SK-N-SH (cell line): ENCODE data around the gene FOSL1. TPM values are rescaled to one million over a fixed set of nuclear protein-coding genes. Genes with fewer than 3 reads are reported as not detected.
A peak's percentile ranks its signal among the peaks of the same experiment; 100 is the strongest.

Source experiments
- CTCF ChIA-PET: fragments of 300-600, 350-600 bp; formaldehyde crosslinking; extraction: SDS; loops from one replicate; lab custom pipeline; 2021; lab: Yijun Ruan, JAX
- POLR2A ChIA-PET: fragments of 350-600 bp; sonication (Branson Sonifier 250); formaldehyde crosslinking; extraction: SDS; loops from one replicate; lab custom pipeline; 2020; ENCODE audit warnings: antibody characterized with exemption, inconsistent platforms; lab: Yijun Ruan, JAX
- DNase-seq: peaks from one replicate; pipeline ENCODE4 v3.0.0; 2012
- H2AFZ ChIP-seq: fragments of 200-600 bp; sonication (generic); 2 replicates; pipeline ENCODE4 v1.8.1; 2016; ENCODE audit warnings: antibody characterized with exemption, mild to moderate bottlenecking, low read depth
- H3F3A ChIP-seq: fragments of 200-600 bp; sonication (generic); replicated peaks from 2 replicates; pipeline ENCODE3; 2016; ENCODE audit warnings: antibody characterized with exemption, mild to moderate bottlenecking; ENCODE audit not compliant: insufficient read depth
- H3K27ac ChIP-seq, 2 experiments: fragments of 200-500 bp in 1 of 2; fragments of 200-600 bp in 1 of 2; sonication (Bioruptor generic) in 1 of 2; sonication (generic), shearing (Covaris generic) in 1 of 2; 2 replicates each; pipeline versions ENCODE4 v1.5.1 to v1.6.1; 2014 to 2016; ENCODE audit warnings: low read depth in 2 of 2, inconsistent platforms in 1 of 2, low read length in 1 of 2, mild to moderate bottlenecking in 1 of 2, mixed read lengths in 1 of 2
- H3K27me3 ChIP-seq: fragments of 200-600 bp; sonication (generic), shearing (Covaris generic); 2 replicates; pipeline ENCODE4 v1.6.1; 2016; ENCODE audit warnings: mixed run types; ENCODE audit not compliant: insufficient read depth
- H3K36me3 ChIP-seq, 2 experiments: fragments of 200-500 bp in 1 of 2; fragments of 200-600 bp in 1 of 2; sonication (Bioruptor generic) in 1 of 2; sonication (generic) in 1 of 2; replicated peaks in 1 of 2; 2 replicates each; pipeline versions ENCODE3 to v1.5.1; 2014 to 2016; ENCODE audit warnings: low read length in 1 of 2, mild to moderate bottlenecking in 1 of 2; ENCODE audit not compliant: insufficient read depth in 2 of 2, control insufficient read depth in 1 of 2
- H3K4me1 ChIP-seq, 2 experiments: fragments of 200-500 bp in 1 of 2; fragments of 200-600 bp in 1 of 2; sonication (Bioruptor generic) in 1 of 2; sonication (generic), shearing (Covaris generic) in 1 of 2; 2 replicates each; pipeline versions ENCODE4 v1.5.1 to v1.6.1; 2014 to 2016; ENCODE audit warnings: low read depth in 1 of 2, low read length in 1 of 2, mixed run types in 1 of 2; ENCODE audit not compliant: insufficient read depth in 2 of 2, control insufficient read depth in 1 of 2
- H3K4me2 ChIP-seq: fragments of 200-600 bp; sonication (generic), shearing (Covaris generic); 2 replicates; pipeline ENCODE4 v1.6.1; 2017; ENCODE audit warnings: mixed run types
- H3K4me3 ChIP-seq, 2 experiments: fragments of 200-500 bp in 1 of 2; fragments of 200-600 bp in 1 of 2; sonication (Bioruptor generic) in 1 of 2; sonication (generic), shearing (Covaris generic) in 1 of 2; 2 replicates each; pipeline versions ENCODE4 v1.5.1 to v1.8.1; 2014 to 2016; ENCODE audit warnings: low read depth in 2 of 2, inconsistent platforms in 1 of 2, low read length in 1 of 2, mild to moderate bottlenecking in 1 of 2, mixed read lengths in 1 of 2, moderate library complexity in 1 of 2
- H3K79me2 ChIP-seq: fragments of 200-600 bp; sonication (generic); 2 replicates; pipeline ENCODE4 v1.8.1; 2017; ENCODE audit warnings: mild to moderate bottlenecking; ENCODE audit not compliant: insufficient read depth
- H3K9ac ChIP-seq: fragments of 200-600 bp; sonication (generic); 2 replicates; pipeline ENCODE4 v1.6.1; 2017; ENCODE audit warnings: mixed run types
- H3K9me2 ChIP-seq: fragments of 200-600 bp; sonication (generic); 2 replicates; pipeline ENCODE4 v1.6.1; 2017; ENCODE audit warnings: mixed run types
- H3K9me3 ChIP-seq: fragments of 200-600 bp; sonication (generic); 2 replicates; pipeline ENCODE4 v1.6.1; 2017; ENCODE audit warnings: mixed run types, mild to moderate bottlenecking, moderate library complexity
- H4K20me1 ChIP-seq: fragments of 200-600 bp; sonication (generic); 2 replicates; pipeline ENCODE4 v1.6.1; 2017; ENCODE audit warnings: mild to moderate bottlenecking, mixed run types; ENCODE audit not compliant: insufficient read depth
- CHD2 ChIP-seq: fragments of 150-350 bp; IDR thresholded peaks from 2 replicates; pipeline ENCODE4 v1.6.1; 2018; ENCODE audit warnings: low read length; ENCODE audit not compliant: partially characterized antibody
- GABPA ChIP-seq: IDR thresholded peaks from 2 replicates; pipeline ENCODE4 v1.4.0; 2012; ENCODE audit warnings: low read depth, mild to moderate bottlenecking
- IRF3 ChIP-seq: fragments of 150-350 bp; IDR thresholded peaks from 2 replicates; pipeline ENCODE4 v1.6.1; 2016; ENCODE audit warnings: mild to moderate bottlenecking, low read depth, low read length
- MEF2A ChIP-seq: IDR thresholded peaks from 2 replicates; pipeline ENCODE4 v1.4.0; 2012; ENCODE audit warnings: low read depth, borderline replicate concordance
- MXI1 ChIP-seq: IDR thresholded peaks from 2 replicates; pipeline ENCODE4 v1.6.1; 2012; ENCODE audit warnings: mild to moderate bottlenecking, low read depth, low read length, improper control_type of control experiment
- NFIC ChIP-seq: IDR thresholded peaks from 2 replicates; pipeline ENCODE4 v1.4.0; 2012; ENCODE audit warnings: borderline replicate concordance
- PBX3 ChIP-seq: IDR thresholded peaks from 2 replicates; pipeline ENCODE4; 2012
- POLR2AphosphoS5 ChIP-seq: IDR thresholded peaks from 2 replicates; pipeline ENCODE4 v1.6.1; 2012; ENCODE audit warnings: low read depth, low read length
- SIN3A ChIP-seq: IDR thresholded peaks from 2 replicates; pipeline ENCODE4 v1.6.1; 2012; ENCODE audit warnings: low read depth, mild to moderate bottlenecking, low read length, moderate library complexity, borderline replicate concordance
- TCF12 ChIP-seq: IDR thresholded peaks from 2 replicates; pipeline ENCODE4 v1.4.0; 2012
- TEAD4 ChIP-seq: IDR thresholded peaks from 2 replicates; pipeline ENCODE4 v1.4.0; 2012; ENCODE audit warnings: mild to moderate bottlenecking, borderline replicate concordance; ENCODE audit not compliant: insufficient read depth
- USF2 ChIP-seq: fragments of 150-350 bp; IDR thresholded peaks from 2 replicates; pipeline ENCODE4 v1.6.1; 2017; ENCODE audit warnings: antibody characterized with exemption, low read length, low read depth, borderline replicate concordance
- WGBS: methylation state at CpG from one replicate; pipeline ENCODE4 v1.1.6; 2017; ENCODE audit warnings: low lambda C conversion rate; 5-methylcytosine and 5-hydroxymethylcytosine counted together
- polyA plus RNA-seq, 3 experiments: library from polyadenylated mRNA; depleted of rRNA; stranded (reverse); fragments of >200 nt; gene quantifications; 2 replicates each; pipeline ENCODE4 v1.2.3, GENCODE V29; 2012
- TF ChIP-seq, protein P1 (sequence below): IDR thresholded peaks from 2 replicates; pipeline ENCODE4 v1.4.0; 2012; ENCODE audit warnings: low read depth, borderline replicate concordance

FOSL1 gene
- polyA plus RNA-seq, 1 of the 3 experiments (the other 2 are of a cell fraction) = 30.1 TPM

DNA sequence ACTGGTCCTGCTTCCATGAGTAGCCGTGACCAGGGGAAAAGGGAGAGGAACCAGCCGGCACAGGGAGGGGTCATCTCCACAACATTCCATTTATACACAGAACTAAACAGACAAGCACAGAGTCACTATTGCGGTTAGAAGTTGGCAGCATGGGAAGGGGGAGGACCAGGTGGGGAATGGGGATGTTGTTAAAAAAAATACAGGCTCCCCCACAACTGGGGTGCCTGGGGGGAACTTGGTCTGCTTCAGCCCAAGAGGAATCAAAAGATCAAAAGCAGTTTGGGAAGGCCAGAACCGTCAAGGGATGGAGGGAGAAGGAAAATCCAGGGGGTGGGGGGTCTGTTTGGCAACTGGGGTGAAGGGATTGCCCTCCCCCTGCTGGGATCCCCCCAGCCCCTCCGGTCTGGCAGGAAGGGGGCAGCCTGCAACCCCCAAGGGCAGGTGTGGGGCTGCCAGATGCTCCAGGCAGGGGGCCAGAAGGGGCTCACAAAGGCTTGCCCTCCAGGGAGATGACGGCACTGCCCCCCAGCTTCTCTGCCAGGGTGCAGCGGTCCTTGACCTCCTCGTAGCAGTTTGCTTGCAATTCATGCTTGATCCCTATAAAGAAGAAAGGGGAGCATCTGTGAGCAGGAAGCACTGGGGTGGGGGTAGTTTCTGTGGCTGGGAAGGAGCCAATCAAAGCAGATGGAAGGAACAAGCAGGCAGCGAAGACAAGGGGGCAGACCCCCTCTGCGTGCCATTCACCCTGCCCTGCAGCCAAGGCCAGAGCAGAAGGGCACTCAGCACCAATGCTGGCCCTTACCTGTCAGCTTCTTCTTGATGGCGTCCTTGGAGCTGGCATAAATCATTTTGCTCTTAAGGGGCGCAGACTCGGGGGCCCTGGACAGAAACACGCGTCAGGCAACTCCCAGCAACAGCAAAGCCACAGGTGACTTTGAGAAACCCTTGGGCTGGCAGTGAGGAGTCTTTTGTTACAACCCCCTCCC is 45.0 kb downstream of the FOSL1 start (continued):
- no peak for TF ChIP-seq NFIC
- TF ChIP-seq, all 33 proteins: peak for 0

- Histone ChIP-seq H3K4me1 (peaks cover 0 to 20% of the 10 kb centered on the region in 2 experiments; a peak in 2 of 4 replicates), H3K4me2 (no peak overlapping the region; the same call in 1 of the 2 replicates), H4K20me1 (peaks cover 56% of the 10 kb centered on the region), H3K27me3 (no peaks in the 10 kb centered on the region), H3K27ac (no peak overlapping the region), H3K9me3 (no peaks in the 10 kb centered on the region), H3K9ac (no peak overlapping the region)
- ChIA-PET CTCF (interaction anchor here (0.6 to 3.0 kb wide), 4 partner anchors 30 to 685 kb away, joined by 3 to 12 read pairs (median 5); partner anchors contain the start of genes FIBP and KAT5), POLR2A (interaction anchor here (1.0 kb wide), 1 partner anchor 11 kb away, joined by 3 read pairs; no protein-coding TSS in a partner anchor)
- TF ChIP-seq TCF12 = no peak
- TF ChIP-seq NFIC = no peak
- TF ChIP-seq CHD2 = no peak
- TF ChIP-seq MXI1 = no peak
- no peak for TF ChIP-seq GABPA
- TF ChIP-seq, protein P1, sequence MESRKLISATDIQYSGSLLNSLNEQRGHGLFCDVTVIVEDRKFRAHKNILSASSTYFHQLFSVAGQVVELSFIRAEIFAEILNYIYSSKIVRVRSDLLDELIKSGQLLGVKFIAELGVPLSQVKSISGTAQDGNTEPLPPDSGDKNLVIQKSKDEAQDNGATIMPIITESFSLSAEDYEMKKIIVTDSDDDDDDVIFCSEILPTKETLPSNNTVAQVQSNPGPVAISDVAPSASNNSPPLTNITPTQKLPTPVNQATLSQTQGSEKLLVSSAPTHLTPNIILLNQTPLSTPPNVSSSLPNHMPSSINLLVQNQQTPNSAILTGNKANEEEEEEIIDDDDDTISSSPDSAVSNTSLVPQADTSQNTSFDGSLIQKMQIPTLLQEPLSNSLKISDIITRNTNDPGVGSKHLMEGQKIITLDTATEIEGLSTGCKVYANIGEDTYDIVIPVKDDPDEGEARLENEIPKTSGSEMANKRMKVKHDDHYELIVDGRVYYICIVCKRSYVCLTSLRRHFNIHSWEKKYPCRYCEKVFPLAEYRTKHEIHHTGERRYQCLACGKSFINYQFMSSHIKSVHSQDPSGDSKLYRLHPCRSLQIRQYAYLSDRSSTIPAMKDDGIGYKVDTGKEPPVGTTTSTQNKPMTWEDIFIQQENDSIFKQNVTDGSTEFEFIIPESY = no peak
- no peak for TF ChIP-seq SIN3A
- TF ChIP-seq POLR2AphosphoS5 = no peak
- no peak for TF ChIP-seq IRF3
- no peak for TF ChIP-seq TEAD4
- no peak for TF ChIP-seq MEF2A
- no peak for TF ChIP-seq PBX3
- no peak for TF ChIP-seq USF2
- TF ChIP-seq, all 33 proteins: peak for 0
- H3K4me3 ChIP-seq = no peak overlapping the region
- peaks cover 72% of the 10 kb centered on the region for H3F3A ChIP-seq
- DNase-seq = peak; percentile 10
- H3K36me3 ChIP-seq = peaks cover 44 to 55% of the 10 kb centered on the region in 2 experiments
- 95% methylated on average over 4 of the region's 4 CpGs for WGBS
- no peaks in the 10 kb centered on the region for H3K9me2 ChIP-seq
- H2AFZ ChIP-seq = no peak overlapping the region
- H3K79me2 ChIP-seq = peaks cover 45% of the 10 kb centered on the region
These were observed 46.0 kb downstream of the FOSL1 start for GRCh38 chr11:65854161-65854592.
